Astrocyte (in vitro differentiated cells and primary cell): Measurements from ENCODE around the gene RPL10A.

ENCODE experiments used
- CTCF ChIP-seq: IDR thresholded peaks from 2 replicates; pipeline ENCODE4 v1.5.1; 2011; ENCODE audit warnings: low read depth, mild to moderate bottlenecking, inconsistent platforms, low read length, moderate library complexity; ENCODE audit not compliant: insufficient read depth
- EZH2 ChIP-seq: IDR thresholded peaks from 2 replicates; pipeline ENCODE4 v1.6.1; 2012; ENCODE audit warnings: mild to moderate bottlenecking, low read length, inconsistent platforms; ENCODE audit not compliant: insufficient read depth

- TF ChIP-seq CTCF (no peak), EZH2 (no peak)
Observed at GRCh38 chr6:35469751-35470662, 1.8 kb downstream of the RPL10A start.
